Measurements from ENCODE around the gene EXOSC9.

EXOSC9 gene

GRCh38 chr4:121789455-121789854, 11.7 kb upstream of the EXOSC9 start:
- DNase-seq: no peak

GRCh38 chr4:121789960-121790829, 10.9 kb upstream of the EXOSC9 start:
- no peak for DNase-seq

- DNase-seq: no peak
These were observed 10.1 kb upstream of the EXOSC9 start for GRCh38 chr4:121790976-121791375.

GRCh38 chr4:121791481-121791880, 9.6 kb upstream of the EXOSC9 start:
- DNase-seq: no peak

GRCh38 chr4:121792966-121793365, 8.2 kb upstream of the EXOSC9 start:
- no peak for DNase-seq

GRCh38 chr4:121794505-121795188, 6.5 kb upstream of the EXOSC9 start:
- no peak for DNase-seq

- DNase-seq: no peak
These were observed 4.8 kb upstream of the EXOSC9 start for GRCh38 chr4:121796283-121796682.

- no peak for DNase-seq
These were observed 1.8 kb upstream of the EXOSC9 start for GRCh38 chr4:121799208-121799823.

- no peak for DNase-seq
These were observed 1.1 kb upstream of the EXOSC9 start for GRCh38 chr4:121799867-121800501.

GRCh38 chr4:121800638-121800960, 524 bp upstream of the EXOSC9 start:
- no peak for DNase-seq

- no peak for DNase-seq
These were observed 572 bp downstream of the EXOSC9 start for GRCh38 chr4:121801715-121802075.

- no peak for DNase-seq
These were observed 5.3 kb downstream of the EXOSC9 start for GRCh38 chr4:121806411-121806810.

- DNase-seq: no peak
These were observed 10.0 kb downstream of the EXOSC9 start for GRCh38 chr4:121811122-121811521.

GRCh38 chr4:121814756-121815155, 13.6 kb downstream of the EXOSC9 start:
- no peak for DNase-seq

- DNase-seq: no peak
These were observed 15.9 kb downstream of the EXOSC9 start for GRCh38 chr4:121817006-121817405.

GRCh38 chr4:121817701-121818100, 16.6 kb downstream of the EXOSC9 start:
- DNase-seq: no peak

GRCh38 chr4:121818215-121818614, 17.1 kb downstream of the EXOSC9 start:
- no peak for DNase-seq

- no peak for DNase-seq
These were observed 18.3 kb downstream of the EXOSC9 start for GRCh38 chr4:121819216-121819965.

- no peak for DNase-seq
These were observed 20.9 kb downstream of the EXOSC9 start for GRCh38 chr4:121822047-121822446.

- peak; percentile 32 for DNase-seq
These were observed 21.8 kb downstream of the EXOSC9 start for GRCh38 chr4:121822796-121823504.

GRCh38 chr4:121823505-121824170, 22.5 kb downstream of the EXOSC9 start, which contains the start of gene CCNA2:
Gene CCNA2 (minus strand): TSS chr4:121823883. CDS start chr4:121823628, 255 bp downstream.
- DNase-seq: peak; percentile 97
